ENCODE measurements around the gene PRKCA.

PRKCA gene

GRCh38 chr17:66689221-66689620, 386.8 kb downstream of the PRKCA start:
- Histone ChIP-seq H3K27me3 (ENCODE audit: insufficient read depth, poor library complexity, severe bottlenecking) (no peaks in the 10 kb centered on the region), H3K4me3 (replicated peaks; ENCODE audit: insufficient read depth, low read length) (no peak overlapping the region), H3K27ac (replicated peaks) (no peak overlapping the region)
- no peak for DNase-seq (ENCODE audit: low read depth in 1 of 2, low spot score in 1 of 2)
- TF ChIP-seq POLR2AphosphoS5 (IDR thresholded peaks at IDR 0.05; ENCODE audit: low read depth) (no peak), REST (IDR thresholded peaks at IDR 0.05; ENCODE audit: insufficient replicate concordance, low read depth) (no peak), GABPA (IDR thresholded peaks at IDR 0.05; ENCODE audit: low read depth) (no peak), SPI1 (IDR thresholded peaks at IDR 0.05; ENCODE audit: borderline replicate concordance, low read depth) (peak; percentile 77), CTCF (IDR thresholded peaks at IDR 0.05; ENCODE audit: insufficient read depth, low read length) (no peak)

GRCh38 chr17:66690166-66690565, 387.8 kb downstream of the PRKCA start:
- Histone ChIP-seq H3K27ac (replicated peaks) (no peak overlapping the region), H3K27me3 (ENCODE audit: insufficient read depth, poor library complexity, severe bottlenecking) (no peaks in the 10 kb centered on the region), H3K4me3 (replicated peaks; ENCODE audit: insufficient read depth, low read length) (no peak overlapping the region)
- TF ChIP-seq SPI1 (IDR thresholded peaks at IDR 0.05; ENCODE audit: borderline replicate concordance, low read depth) (no peak), REST (IDR thresholded peaks at IDR 0.05; ENCODE audit: insufficient replicate concordance, low read depth) (no peak), GABPA (IDR thresholded peaks at IDR 0.05; ENCODE audit: low read depth) (no peak), CTCF (IDR thresholded peaks at IDR 0.05; ENCODE audit: insufficient read depth, low read length) (no peak), POLR2AphosphoS5 (IDR thresholded peaks at IDR 0.05; ENCODE audit: low read depth) (no peak)
- DNase-seq (ENCODE audit: low read depth in 1 of 2, low spot score in 1 of 2) = no peak

GRCh38 chr17:66691644-66692420, 389.4 kb downstream of the PRKCA start:
- Histone ChIP-seq H3K27me3 (ENCODE audit: insufficient read depth, poor library complexity, severe bottlenecking) (no peaks in the 10 kb centered on the region), H3K27ac (replicated peaks) (no peak overlapping the region), H3K4me3 (replicated peaks; ENCODE audit: insufficient read depth, low read length) (no peak overlapping the region)
- TF ChIP-seq SPI1 (IDR thresholded peaks at IDR 0.05; ENCODE audit: borderline replicate concordance, low read depth) = no peak
- TF ChIP-seq POLR2AphosphoS5 (IDR thresholded peaks at IDR 0.05; ENCODE audit: low read depth) = no peak
- TF ChIP-seq CTCF (IDR thresholded peaks at IDR 0.05; ENCODE audit: insufficient read depth, low read length) = no peak
- TF ChIP-seq GABPA (IDR thresholded peaks at IDR 0.05; ENCODE audit: low read depth) = no peak
- no peak for TF ChIP-seq REST (IDR thresholded peaks at IDR 0.05; ENCODE audit: insufficient replicate concordance, low read depth)
- DNase-seq (ENCODE audit: low read depth in 1 of 2, low spot score in 1 of 2) = peak in 1 of 2 experiments; percentile 17

All from HL-60 (cell line).